K562 (cell line): ENCODE data around the gene FGGY. TPM values are rescaled to one million over a fixed set of nuclear protein-coding genes. Genes with fewer than 3 reads are reported as not detected.

Experiments
- ASH1L ChIP-seq: fragments of 450-650 bp; IDR thresholded peaks from 2 replicates; pipeline ENCODE4 v1.6.1; 2018; ENCODE audit warnings: borderline replicate concordance, mild to moderate bottlenecking, low read depth; ENCODE audit not compliant: partially characterized antibody
- BMI1 ChIP-seq: fragments of 150-350 bp; IDR thresholded peaks from 2 replicates; pipeline ENCODE4 v1.6.1; 2014; ENCODE audit warnings: low read length
- COPS2 ChIP-seq: fragments of 450-650 bp; conservative IDR thresholded peaks from 2 replicates; pipeline ENCODE4 v1.6.1; 2016; ENCODE audit warnings: mild to moderate bottlenecking, moderate library complexity
- FOXM1 ChIP-seq, 2 experiments: fragments of 450-650 bp in 1 of 2; sonication (generic) in 1 of 2; formaldehyde crosslinking in 1 of 2; IDR thresholded peaks; 2 replicates each; pipeline versions ENCODE4 v1.6.1 to v1.9.0; 2017 to 2022; ENCODE audit warnings: low read depth in 2 of 2, mild to moderate bottlenecking in 2 of 2, missing genetic modification reagents in 1 of 2, moderate library complexity in 1 of 2
- GABPB2 ChIP-seq: fragments of 250-450 bp; sonication (Bioruptor Pico); conservative IDR thresholded peaks from 2 replicates; pipeline ENCODE4 v1.5.1; 2021; ENCODE audit warnings: mild to moderate bottlenecking
- KLF6 ChIP-seq: fragments of 250-450 bp; sonication (Bioruptor Pico); IDR thresholded peaks from 2 replicates; pipeline ENCODE4 v1.4.0; 2020; ENCODE audit warnings: mild to moderate bottlenecking, moderate library complexity, borderline replicate concordance
- LEF1 ChIP-seq: fragments of 450-650 bp; IDR thresholded peaks from 2 replicates; pipeline ENCODE4 v1.6.1; 2016; ENCODE audit warnings: mild to moderate bottlenecking
- MEF2D ChIP-seq: conservative IDR thresholded peaks from 2 replicates; pipeline ENCODE4 v1.6.1; 2016; ENCODE audit warnings: low read depth, missing genetic modification characterization, missing compliant biosample characterization
- MIER1 ChIP-seq: fragments of 450-650 bp; IDR thresholded peaks from 2 replicates; pipeline ENCODE4 v1.6.1; 2016; ENCODE audit warnings: antibody characterized with exemption, mild to moderate bottlenecking, low read depth
- POLR3G ChIP-seq: IDR thresholded peaks from 2 replicates; pipeline ENCODE4 v1.6.1; 2011; ENCODE audit not compliant: insufficient read length, insufficient replicate concordance; ENCODE audit errors: extremely low read depth
- PTBP1 ChIP-seq: fragments of 200-400 bp; formaldehyde crosslinking; IDR thresholded peaks from 2 replicates; pipeline ENCODE4 v1.6.1; 2017; ENCODE audit warnings: low read depth, low read length
- SAFB2 ChIP-seq: fragments of 200-400 bp; formaldehyde crosslinking; IDR thresholded peaks from 2 replicates; pipeline ENCODE4 v1.6.1; 2018; ENCODE audit warnings: borderline replicate concordance, low read length, low read depth, moderate library complexity; ENCODE audit not compliant: severe bottlenecking
- ZC3H11A ChIP-seq: IDR thresholded peaks from 2 replicates; pipeline ENCODE4 v1.6.1; 2012; ENCODE audit warnings: low read depth, low read length, improper control_type of control experiment
- ZNF316 ChIP-seq: fragments of 450-650 bp; IDR thresholded peaks from 2 replicates; pipeline ENCODE4 v1.6.1; 2016
- ZNF384 ChIP-seq: IDR thresholded peaks from 2 replicates; pipeline ENCODE4 v1.6.1; 2012; ENCODE audit warnings: low read depth, low read length, improper control_type of control experiment
- ZNF57 ChIP-seq: fragments of 450-650 bp; formaldehyde crosslinking; IDR thresholded peaks from 2 replicates; pipeline ENCODE4 v1.4.0; 2020; ENCODE audit warnings: mild to moderate bottlenecking, moderate library complexity
- ZNF79 ChIP-seq: fragments of 250-450 bp; sonication (Bioruptor Pico); IDR thresholded peaks from 2 replicates; pipeline ENCODE4 v1.4.0; 2020; ENCODE audit warnings: low read depth, mild to moderate bottlenecking, moderate library complexity
- polyA plus RNA-seq, 8 experiments: library from polyadenylated mRNA; depleted of rRNA in 4 of 8; stranded (reverse) in 5 of 8; unstranded in 3 of 8; fragments of >200 nt; fragmentation: Nextera tagmentation in 2 of 8; fragmentation: Illumina TruSeq in 1 of 8; extraction: Ambion mirVana in 2 of 8; extraction: Trizol in 1 of 8; gene quantifications; 2 replicates each; pipeline versions ENCODE4 v1.2.1 to v1.2.3, GENCODE V29; 2011 to 2014; ENCODE audit warnings: inconsistent platforms in 1 of 8, missing spikeins in 1 of 8
- total RNA-seq, 7 experiments: library from RNA; depleted of rRNA in 6 of 7; stranded (reverse); fragments of >200 nt in 6 of 7; fragmentation: Illumina TruSeq in 2 of 7; extraction: Trizol in 2 of 7; gene quantifications; 2 replicates each; pipeline versions ENCODE4 v1.2.1 to v1.2.3, GENCODE V29; 2011 to 2021; ENCODE audit warnings: low replicate concordance in 1 of 7
- TF ChIP-seq, protein P1 (sequence below), 2 experiments: fragments of 450-650 bp; IDR thresholded peaks; 2 replicates each; pipeline ENCODE4 v1.6.1; 2016
- TF ChIP-seq, protein P2 (sequence below): fragments of 450-650 bp; formaldehyde crosslinking; IDR thresholded peaks from 2 replicates; pipeline ENCODE4 v1.4.0; 2020; ENCODE audit warnings: mild to moderate bottlenecking, moderate library complexity
- TF ChIP-seq, protein P3 (sequence below): sonication (generic); formaldehyde crosslinking; IDR thresholded peaks from 2 replicates; pipeline ENCODE4 v1.8.0; 2022; ENCODE audit warnings: mild to moderate bottlenecking, missing genetic modification reagents
- TF ChIP-seq, protein P4 (sequence below): conservative IDR thresholded peaks from 2 replicates; pipeline ENCODE4 v1.6.1; 2011; ENCODE audit warnings: low read depth, mild to moderate bottlenecking, low read length; ENCODE audit not compliant: control insufficient read depth
- TF ChIP-seq, protein P5 (sequence below): fragments of 250-450 bp; sonication (Bioruptor Pico); IDR thresholded peaks from 2 replicates; pipeline ENCODE4 v1.6.1; 2021; ENCODE audit warnings: mild to moderate bottlenecking

The FGGY gene
- total and polyA plus RNA-seq, 9 of the 15 experiments (the other 6 are each of a cell fraction or from before 2014, with no cell fraction given) = 9.7 to 19.2 (median 12.6) TPM

DNA sequence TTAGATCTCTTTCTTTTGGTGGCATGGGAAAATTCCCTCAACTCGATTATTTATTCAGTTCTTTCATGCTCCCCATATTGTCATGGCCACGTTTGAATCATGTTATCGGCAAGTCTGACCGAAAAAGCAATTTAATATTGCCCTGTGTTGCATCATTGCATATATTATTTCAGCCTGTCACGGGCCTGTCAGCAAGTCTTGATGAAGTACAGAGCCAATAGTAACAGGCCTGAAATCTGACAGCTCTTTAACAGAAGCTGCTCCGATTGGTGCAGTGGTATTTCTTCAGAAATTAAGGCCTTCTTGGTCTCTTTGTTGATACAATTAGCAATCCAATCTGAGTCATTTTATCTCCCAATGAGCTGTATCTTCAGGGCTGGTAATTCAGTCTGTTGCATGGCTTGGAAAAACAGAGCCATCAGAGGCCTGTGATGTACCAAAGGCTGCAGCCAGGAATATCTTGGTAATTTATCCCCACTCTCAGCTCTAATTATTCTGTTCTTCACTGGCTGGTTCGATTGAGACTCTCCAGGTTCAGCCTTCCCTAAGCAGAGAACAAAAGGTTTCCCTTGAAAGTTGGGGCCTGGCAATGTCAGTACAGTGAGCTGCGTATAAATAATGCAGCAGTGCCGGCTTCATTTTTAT lies 149.5 kb downstream of the FGGY start (continued):
- TF ChIP-seq, protein P1, sequence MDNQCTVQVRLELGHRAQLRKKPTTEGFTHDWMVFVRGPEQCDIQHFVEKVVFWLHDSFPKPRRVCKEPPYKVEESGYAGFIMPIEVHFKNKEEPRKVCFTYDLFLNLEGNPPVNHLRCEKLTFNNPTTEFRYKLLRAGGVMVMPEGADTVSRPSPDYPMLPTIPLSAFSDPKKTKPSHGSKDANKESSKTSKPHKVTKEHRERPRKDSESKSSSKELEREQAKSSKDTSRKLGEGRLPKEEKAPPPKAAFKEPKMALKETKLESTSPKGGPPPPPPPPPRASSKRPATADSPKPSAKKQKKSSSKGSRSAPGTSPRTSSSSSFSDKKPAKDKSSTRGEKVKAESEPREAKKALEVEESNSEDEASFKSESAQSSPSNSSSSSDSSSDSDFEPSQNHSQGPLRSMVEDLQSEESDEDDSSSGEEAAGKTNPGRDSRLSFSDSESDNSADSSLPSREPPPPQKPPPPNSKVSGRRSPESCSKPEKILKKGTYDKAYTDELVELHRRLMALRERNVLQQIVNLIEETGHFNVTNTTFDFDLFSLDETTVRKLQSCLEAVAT (IDR thresholded peaks at IDR 0.05) = no peak
- TF ChIP-seq ZNF79 (CRISPR knock-in tag) (no peak), POLR3G (no peak), ZNF57 (CRISPR knock-in tag) (no peak), COPS2 (no peak), KLF6 (CRISPR knock-in tag) (no peak), ZNF316 (no peak), BMI1 (no peak), PTBP1 (no peak), SAFB2 (no peak), FOXM1 (IDR thresholded peaks at IDR 0.05; ENCODE audit: low read depth) (no peak), FOXM1 (CRISPR knock-in tag; IDR thresholded peaks at IDR 0.05; ENCODE audit: low read depth) (no peak), ZNF384 (no peak), ASH1L (no peak), ZC3H11A (no peak), LEF1 (no peak; the same call in 1 of the 2 replicates), MIER1 (no peak), GABPB2 (CRISPR knock-in tag) (no peak), MEF2D (no peak)
- TF ChIP-seq, protein P2, sequence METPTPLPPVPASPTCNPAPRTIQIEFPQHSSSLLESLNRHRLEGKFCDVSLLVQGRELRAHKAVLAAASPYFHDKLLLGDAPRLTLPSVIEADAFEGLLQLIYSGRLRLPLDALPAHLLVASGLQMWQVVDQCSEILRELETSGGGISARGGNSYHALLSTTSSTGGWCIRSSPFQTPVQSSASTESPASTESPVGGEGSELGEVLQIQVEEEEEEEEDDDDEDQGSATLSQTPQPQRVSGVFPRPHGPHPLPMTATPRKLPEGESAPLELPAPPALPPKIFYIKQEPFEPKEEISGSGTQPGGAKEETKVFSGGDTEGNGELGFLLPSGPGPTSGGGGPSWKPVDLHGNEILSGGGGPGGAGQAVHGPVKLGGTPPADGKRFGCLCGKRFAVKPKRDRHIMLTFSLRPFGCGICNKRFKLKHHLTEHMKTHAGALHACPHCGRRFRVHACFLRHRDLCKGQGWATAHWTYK (CRISPR knock-in tag) = peak; percentile 53; the same call in 1 of the 2 replicates
- TF ChIP-seq, protein P3, sequence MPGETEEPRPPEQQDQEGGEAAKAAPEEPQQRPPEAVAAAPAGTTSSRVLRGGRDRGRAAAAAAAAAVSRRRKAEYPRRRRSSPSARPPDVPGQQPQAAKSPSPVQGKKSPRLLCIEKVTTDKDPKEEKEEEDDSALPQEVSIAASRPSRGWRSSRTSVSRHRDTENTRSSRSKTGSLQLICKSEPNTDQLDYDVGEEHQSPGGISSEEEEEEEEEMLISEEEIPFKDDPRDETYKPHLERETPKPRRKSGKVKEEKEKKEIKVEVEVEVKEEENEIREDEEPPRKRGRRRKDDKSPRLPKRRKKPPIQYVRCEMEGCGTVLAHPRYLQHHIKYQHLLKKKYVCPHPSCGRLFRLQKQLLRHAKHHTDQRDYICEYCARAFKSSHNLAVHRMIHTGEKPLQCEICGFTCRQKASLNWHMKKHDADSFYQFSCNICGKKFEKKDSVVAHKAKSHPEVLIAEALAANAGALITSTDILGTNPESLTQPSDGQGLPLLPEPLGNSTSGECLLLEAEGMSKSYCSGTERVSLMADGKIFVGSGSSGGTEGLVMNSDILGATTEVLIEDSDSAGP (CRISPR knock-in tag) = no peak
- TF ChIP-seq, protein P4, sequence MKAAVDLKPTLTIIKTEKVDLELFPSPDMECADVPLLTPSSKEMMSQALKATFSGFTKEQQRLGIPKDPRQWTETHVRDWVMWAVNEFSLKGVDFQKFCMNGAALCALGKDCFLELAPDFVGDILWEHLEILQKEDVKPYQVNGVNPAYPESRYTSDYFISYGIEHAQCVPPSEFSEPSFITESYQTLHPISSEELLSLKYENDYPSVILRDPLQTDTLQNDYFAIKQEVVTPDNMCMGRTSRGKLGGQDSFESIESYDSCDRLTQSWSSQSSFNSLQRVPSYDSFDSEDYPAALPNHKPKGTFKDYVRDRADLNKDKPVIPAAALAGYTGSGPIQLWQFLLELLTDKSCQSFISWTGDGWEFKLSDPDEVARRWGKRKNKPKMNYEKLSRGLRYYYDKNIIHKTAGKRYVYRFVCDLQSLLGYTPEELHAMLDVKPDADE = no peak
- TF ChIP-seq, protein P5, sequence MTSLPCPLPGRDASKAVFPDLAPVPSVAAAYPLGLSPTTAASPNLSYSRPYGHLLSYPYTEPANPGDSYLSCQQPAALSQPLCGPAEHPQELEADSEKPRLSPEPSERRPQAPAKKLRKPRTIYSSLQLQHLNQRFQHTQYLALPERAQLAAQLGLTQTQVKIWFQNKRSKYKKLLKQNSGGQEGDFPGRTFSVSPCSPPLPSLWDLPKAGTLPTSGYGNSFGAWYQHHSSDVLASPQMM (CRISPR knock-in tag) = no peak
